ENCODE data around the gene EMILIN1.
A peak's percentile ranks its signal among the peaks of the same experiment; 100 is the strongest.

EMILIN1 gene

GRCh38 chr2:27078267-27079194 is at the start of gene EMILIN1:
TSS of gene EMILIN1 (plus strand) at chr2:27078615. CDS start at chr2:27079066, 451 bp downstream.
- DNase-seq (ENCODE audit: extremely low read depth, low read depth): peak; percentile 94
- H3K4me3 ChIP-seq (replicated peaks; ENCODE audit: low read depth, low read length): peak within 1 kb of the TSS; percentile 93

GRCh38 chr2:27029051-27029450 is 49.4 kb upstream of the EMILIN1 start:
- no peak for DNase-seq (ENCODE audit: extremely low read depth, low read depth)
- TF ChIP-seq, protein P1, sequence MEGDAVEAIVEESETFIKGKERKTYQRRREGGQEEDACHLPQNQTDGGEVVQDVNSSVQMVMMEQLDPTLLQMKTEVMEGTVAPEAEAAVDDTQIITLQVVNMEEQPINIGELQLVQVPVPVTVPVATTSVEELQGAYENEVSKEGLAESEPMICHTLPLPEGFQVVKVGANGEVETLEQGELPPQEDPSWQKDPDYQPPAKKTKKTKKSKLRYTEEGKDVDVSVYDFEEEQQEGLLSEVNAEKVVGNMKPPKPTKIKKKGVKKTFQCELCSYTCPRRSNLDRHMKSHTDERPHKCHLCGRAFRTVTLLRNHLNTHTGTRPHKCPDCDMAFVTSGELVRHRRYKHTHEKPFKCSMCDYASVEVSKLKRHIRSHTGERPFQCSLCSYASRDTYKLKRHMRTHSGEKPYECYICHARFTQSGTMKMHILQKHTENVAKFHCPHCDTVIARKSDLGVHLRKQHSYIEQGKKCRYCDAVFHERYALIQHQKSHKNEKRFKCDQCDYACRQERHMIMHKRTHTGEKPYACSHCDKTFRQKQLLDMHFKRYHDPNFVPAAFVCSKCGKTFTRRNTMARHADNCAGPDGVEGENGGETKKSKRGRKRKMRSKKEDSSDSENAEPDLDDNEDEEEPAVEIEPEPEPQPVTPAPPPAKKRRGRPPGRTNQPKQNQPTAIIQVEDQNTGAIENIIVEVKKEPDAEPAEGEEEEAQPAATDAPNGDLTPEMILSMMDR (IDR thresholded peaks at IDR 0.05; ENCODE audit: low read depth, low read length, missing control alignments): no peak
- H3K4me3 ChIP-seq (replicated peaks; ENCODE audit: low read depth, low read length): no peak overlapping the region

More at GRCh38 chr2:27078267-27079194, at the start of gene EMILIN1:
- TF ChIP-seq, protein P1 (IDR thresholded peaks at IDR 0.05; ENCODE audit: low read depth, low read length, missing control alignments): no peak

DNA sequence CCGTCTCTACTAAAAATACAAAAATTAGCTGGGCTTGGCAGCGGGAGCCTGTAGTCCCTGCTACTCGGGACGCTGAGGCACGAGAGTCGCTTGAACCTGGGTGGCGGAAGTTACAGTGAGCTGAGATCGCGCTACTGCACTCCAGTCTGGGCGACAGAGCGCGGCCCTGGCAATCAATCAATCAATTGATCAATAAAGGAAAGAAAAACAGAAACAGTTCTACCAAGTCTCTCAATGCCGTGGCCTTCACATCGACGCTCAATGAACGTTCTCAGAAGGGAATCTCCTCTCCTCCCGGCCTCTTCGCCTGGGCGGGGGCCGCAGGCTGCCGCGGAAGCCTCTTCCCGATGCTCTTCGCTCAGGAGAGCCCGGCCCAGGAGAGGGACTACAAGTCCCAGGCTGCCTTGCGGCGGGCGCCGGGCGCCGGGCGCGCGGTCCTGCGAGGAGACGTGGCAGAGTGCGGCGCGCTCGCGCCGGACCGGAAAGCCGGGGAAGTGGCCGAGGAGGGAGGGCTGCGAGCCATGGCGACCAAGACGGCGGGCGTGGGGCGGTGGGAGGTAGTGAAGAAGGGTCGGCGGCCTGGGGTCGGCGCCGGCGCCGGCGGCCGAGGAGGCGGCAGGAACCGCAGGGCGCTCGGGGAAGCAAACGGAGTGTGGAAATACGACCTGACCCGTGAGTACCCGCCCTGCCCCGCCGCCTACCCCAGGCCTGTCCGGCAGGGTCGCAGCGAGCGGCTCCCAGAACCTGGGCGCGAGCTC is 45.7 kb upstream of the EMILIN1 start, which contains the start of gene TMEM214:
TMEM214 (plus strand) TSS at position 471 of the 758 bp plus-strand sequence; CDS start at position 522, 51 bp downstream.
- TF ChIP-seq, protein P1 (IDR thresholded peaks at IDR 0.05; ENCODE audit: low read depth, low read length, missing control alignments): no peak
- H3K4me3 ChIP-seq (replicated peaks; ENCODE audit: low read depth, low read length): peak within 1 kb of the TSS; percentile 99
- peak; percentile 26 for DNase-seq (ENCODE audit: extremely low read depth, low read depth)

- no peak for DNase-seq (ENCODE audit: extremely low read depth, low read depth)
- TF ChIP-seq, protein P1 (IDR thresholded peaks at IDR 0.05; ENCODE audit: low read depth, low read length, missing control alignments): no peak
- peak overlapping the region; percentile 99 for H3K4me3 ChIP-seq (replicated peaks; ENCODE audit: low read depth, low read length)
These were observed 45.1 kb upstream of the EMILIN1 start for GRCh38 chr2:27033253-27033852.

DNA sequence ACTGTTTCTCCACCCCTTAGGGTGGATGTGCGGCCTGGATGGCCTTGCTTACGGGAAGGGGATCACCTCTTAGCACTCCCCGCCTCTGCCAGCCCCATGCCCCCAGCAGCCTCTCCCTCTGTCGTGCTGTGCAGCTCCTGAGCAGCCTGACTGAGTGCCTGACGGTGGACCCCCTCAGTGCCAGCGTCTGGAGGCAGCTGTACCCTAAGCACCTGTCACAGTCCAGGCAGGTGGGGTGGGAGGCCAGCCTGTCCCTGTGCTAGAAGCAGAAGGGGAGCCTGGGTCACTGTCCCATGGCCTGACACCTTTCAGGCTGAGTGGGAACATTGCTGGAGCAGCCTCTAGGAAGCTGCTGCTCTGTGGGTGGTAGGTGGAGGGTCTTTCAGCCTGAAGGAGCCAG is 40.4 kb upstream of the EMILIN1 start:
- no peak overlapping the region for H3K4me3 ChIP-seq (replicated peaks; ENCODE audit: low read depth, low read length)
- TF ChIP-seq, protein P1 (IDR thresholded peaks at IDR 0.05; ENCODE audit: low read depth, low read length, missing control alignments): no peak
- no peak for DNase-seq (ENCODE audit: extremely low read depth, low read depth)

- TF ChIP-seq, protein P1 (IDR thresholded peaks at IDR 0.05; ENCODE audit: low read depth, low read length, missing control alignments): no peak
- no peak for DNase-seq (ENCODE audit: extremely low read depth, low read depth)
These were observed 39.6 kb upstream of the EMILIN1 start for GRCh38 chr2:27038631-27039339.

More at GRCh38 chr2:27038631-27039339, 39.6 kb upstream of the EMILIN1 start:
- no peak overlapping the region for H3K4me3 ChIP-seq (replicated peaks; ENCODE audit: low read depth, low read length)

Measured in HFF-Myc (cell line).